GM21390 (cell line): ENCODE data around the gene OLIG1.

ENCODE experiments used
- ATAC-seq: cut with Tn5 transposase; IDR thresholded peaks from one replicate; pipeline ENCODE4 v1.9.1; 2021; ENCODE audit not compliant: unreplicated experiment

Gene OLIG1

DNA sequence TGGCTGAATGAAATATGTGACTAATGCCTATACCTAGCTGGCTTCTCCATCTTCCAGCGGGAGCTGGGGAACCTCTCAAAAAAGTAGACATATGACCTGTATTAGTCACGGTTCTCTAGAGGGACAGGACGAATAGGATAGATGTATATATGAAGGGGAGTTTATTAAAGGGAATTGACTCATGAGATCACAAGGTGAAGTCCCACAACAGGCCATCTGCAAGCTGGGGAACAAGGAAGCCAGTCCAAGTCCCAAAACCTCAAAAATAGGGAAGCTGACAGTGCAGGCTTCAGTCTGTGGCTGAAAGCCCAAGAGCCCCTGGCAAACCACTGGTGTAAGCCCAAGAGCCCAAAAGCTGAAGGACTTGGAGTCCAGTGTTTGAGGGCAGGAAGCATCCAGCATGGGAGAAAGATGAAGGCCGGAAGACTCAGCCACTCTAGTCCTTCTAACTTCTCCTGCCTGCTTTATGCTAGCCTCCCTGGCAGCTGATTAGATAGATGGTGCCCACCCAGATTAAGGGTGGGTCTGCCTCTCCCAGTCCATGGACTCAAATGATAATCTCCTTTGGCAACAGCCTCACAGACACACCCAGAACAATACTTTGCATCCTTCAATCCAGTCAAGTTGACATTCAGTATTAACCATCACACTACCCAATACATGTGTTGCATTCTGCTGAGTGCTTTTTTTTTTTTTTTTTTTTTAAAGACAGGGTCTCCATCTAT lies 19.6 kb downstream of the OLIG1 start:
- ATAC-seq = no peak

DNA sequence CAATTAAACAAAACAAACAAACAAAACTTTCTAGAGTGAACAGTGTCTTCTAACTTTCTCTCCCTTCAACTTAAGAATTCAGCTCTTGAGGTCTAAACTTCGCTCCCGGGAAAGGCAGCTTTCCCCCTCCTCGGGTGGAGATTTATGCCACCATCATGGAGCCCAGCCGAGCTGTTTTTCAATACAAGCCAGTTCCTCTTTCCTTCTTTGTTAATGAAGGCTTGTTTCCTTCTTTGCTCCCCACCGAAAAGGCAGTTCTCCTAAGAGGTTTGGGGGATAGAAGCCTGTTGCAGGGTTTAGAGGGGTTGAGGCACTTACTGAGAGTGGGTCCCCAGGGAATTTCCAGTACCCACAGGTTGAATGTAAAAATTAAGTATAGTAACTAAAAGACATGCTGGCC lies 26.5 kb downstream of the OLIG1 start:
- no peak for ATAC-seq

- ATAC-seq = no peak
These were observed 29.2 kb downstream of the OLIG1 start for GRCh38 chr21:33099131-33099530.

DNA sequence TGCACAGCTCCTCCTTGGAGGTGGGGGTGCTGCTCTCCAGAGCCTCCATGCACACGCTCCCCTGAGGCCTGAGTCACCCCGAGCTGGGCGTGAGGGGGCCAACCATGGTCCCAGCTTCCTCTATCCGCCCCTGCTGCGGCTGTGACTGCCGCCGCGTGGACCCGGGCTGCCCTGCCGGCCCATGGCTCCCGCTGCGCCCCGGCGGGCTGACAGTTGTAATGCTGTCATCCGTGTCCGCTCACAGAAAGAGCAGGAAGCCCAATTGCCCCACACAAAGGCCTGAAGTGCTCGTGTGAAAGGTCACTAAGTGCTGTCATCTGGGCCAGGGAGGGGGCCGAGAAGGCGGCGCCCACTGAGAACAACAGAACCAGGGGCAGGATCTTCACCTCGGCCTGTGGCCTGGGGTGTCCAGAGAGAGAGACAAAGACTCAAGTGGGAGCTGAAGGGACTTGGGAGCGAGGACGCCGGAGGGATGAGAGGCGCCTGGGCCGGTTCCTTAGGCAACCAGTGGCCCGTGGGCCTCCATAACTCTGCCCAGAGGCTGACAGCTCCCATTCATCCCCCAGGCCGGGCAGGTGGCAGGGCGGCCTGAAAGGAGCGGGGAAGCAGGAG lies 31.5 kb downstream of the OLIG1 start:
- no peak for ATAC-seq

DNA sequence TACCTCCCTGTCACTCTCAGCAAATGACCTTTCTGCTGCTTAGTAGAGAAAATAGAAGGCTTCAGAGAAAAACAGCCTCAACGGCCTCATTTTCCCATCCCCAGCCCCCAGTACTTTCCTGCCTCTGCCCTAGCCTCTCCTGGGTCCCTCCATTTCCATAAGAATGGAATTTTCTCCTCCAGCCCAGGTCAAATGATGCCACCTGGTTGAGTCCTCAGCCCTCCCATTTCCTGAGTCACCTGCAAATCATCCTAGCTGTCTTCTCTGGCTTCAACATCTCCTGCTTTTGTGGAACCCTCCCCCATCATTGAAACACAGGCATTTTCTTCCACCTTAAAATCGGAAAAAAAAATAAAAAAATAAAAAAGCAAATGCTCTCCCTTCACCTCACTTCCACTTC lies 35.1 kb downstream of the OLIG1 start:
- no peak for ATAC-seq

GRCh38 chr21:33108228-33108627 lies 38.3 kb downstream of the OLIG1 start:
- ATAC-seq = no peak

DNA sequence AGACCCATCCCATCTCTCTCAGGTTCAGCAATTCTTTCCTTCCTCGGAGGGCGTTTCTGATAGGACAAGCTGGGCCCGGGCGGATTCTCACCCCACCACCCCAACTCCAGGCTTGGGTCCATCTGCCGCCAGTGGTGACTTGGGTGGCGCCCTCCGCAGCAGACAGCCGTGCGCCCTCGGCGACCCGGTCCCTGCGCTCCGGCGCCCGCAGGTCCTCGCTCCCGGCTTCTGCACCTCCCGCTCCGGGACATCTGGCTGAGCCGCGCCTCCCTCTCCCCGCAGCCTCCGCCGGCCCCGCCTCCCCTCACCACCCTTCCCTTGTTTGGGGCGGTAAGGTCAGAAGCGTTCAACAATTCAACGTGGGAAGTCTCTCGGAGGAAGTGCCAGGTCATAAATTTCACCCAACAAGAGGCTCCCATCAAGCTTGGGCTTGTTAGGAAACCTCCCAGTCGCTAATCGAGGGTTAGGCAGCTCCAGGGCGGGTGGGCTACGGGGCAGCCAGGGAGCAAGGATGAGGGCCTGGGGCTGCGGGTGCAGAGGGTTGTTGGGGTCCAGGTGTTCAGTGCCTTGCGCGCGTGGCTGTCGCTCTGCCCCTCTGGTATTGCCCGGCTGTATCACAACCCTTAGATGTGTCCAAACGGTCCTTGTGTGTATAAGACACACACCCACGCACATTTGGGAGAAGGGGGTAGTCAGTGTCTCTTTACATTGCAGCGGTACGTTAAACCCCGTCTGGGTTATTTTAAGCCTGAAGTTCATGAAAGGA lies 39.8 kb downstream of the OLIG1 start:
- no peak for ATAC-seq

- ATAC-seq = no peak
These were observed 40.4 kb downstream of the OLIG1 start for GRCh38 chr21:33110340-33110715.

DNA sequence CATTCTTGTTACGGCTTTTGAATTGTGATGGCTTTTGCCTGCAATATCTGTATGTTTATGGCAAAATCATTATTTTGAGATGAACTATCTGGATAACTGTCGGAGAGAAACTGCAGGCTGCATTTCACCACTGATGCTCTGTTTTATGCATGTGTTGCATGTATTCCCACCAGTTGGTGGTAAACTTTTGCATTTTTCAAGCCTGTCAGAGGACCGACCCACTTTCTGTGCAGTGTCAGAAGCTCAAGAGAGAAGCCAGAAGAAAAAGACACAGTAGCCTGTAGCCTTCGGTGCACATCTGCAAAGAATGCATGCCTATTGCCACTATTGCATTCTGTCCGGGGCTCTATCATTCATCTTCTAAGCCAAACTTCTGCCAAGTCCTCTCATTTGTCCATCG lies 41.6 kb downstream of the OLIG1 start:
- no peak for ATAC-seq

- ATAC-seq = no peak
These were observed 42.2 kb downstream of the OLIG1 start for GRCh38 chr21:33112151-33112550.

DNA sequence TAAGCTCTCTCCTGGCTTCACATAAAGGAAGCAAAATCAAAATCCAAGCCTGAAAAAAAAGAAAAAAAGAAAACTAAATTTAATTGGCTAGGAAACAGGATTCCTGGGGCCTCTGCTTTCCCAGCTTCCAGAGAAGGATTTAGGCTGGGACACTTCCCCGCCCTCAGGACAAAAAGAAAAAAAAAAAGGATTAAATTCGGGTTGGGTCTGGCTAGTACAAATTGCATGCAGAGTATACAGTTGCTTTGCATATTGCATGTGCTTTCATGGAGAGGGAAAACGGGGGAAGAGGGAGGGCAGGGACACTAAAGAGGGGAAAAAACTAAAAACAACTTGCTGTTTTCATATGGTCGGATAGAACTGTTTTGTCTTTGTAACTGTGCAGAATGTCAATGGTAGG lies 42.7 kb downstream of the OLIG1 start:
- ATAC-seq = no peak

- no peak for ATAC-seq
These were observed 43.2 kb downstream of the OLIG1 start for GRCh38 chr21:33113131-33113530.

DNA sequence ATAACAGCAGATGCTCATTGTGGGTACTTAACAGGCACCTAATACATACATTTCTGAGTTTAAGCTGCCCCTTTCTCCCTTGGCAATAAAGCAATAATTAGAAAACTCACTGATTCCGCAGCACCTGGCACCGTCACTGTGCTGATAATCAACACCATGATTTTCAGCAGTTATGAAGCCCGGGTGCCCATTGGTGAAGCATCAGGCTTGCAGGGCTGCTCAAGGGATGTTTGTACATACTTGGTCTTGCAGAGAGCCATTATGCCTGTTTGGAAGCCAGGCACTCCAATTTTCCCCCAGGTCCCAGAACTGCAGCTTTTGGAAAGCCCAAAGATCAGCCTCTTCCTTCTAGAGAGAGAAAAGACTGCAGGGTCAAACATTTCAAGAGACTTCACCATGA lies 44.3 kb downstream of the OLIG1 start:
- ATAC-seq = no peak

DNA sequence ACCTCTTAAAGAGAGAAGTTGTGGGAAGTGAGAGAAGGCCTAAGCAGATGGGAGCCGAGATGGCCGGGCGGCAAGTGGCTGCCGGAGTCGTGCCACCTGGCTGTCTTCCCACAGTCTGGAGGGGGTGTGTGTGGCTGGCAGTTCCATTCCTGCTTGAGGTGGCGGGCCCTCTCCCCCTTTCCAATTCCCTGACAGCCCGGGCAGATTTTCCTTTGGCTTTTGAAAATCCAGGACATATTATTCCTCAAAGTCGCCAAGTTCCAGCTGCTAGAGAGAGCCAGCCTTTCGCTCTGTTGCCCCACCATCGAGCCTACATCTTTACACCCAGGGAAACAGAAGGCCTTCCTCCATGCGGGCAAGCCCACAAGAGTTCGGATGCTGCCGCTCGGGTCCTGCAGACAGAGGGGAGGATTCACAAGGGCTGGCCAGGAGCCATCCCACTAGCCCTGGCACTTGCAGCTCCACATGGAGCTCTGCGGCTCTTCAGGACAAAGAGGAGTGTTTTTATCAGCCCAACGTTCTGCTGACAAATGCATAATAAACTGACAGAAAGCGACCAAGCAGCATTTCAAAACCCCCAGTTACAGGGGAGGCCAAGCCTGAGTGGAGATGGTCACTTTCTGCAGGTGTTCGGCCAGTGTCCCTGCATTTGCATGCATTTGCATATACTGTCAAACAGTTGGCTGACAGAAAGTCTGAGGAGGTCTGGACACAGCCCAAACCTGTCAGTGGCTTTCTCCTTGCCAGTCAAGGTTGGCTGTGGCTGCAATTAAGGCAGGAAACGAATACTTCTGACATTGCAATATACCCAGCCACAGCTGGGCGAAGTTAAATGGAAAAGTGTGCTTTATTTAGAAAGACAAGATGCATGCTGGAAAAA lies 45.9 kb downstream of the OLIG1 start:
- ATAC-seq = no peak

DNA sequence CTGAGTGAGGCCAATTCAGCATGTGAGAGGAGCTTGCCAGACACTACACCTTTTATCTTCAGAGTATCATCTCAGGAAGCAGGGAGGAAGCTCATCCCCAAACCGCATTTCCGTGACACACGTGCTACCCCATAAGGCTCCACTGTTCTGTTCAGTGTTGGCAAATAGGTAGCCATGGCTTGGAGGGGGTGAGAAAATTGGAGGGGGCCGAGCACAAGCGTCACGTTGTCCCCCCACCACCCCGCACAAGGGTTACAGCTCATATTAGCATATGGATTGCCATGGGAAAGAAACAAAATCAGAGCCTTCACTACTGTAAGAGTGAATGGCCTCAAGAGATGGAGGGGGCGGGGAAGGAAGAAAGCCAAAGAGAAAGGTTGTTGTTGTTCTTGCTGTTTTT lies 46.7 kb downstream of the OLIG1 start:
- no peak for ATAC-seq

DNA sequence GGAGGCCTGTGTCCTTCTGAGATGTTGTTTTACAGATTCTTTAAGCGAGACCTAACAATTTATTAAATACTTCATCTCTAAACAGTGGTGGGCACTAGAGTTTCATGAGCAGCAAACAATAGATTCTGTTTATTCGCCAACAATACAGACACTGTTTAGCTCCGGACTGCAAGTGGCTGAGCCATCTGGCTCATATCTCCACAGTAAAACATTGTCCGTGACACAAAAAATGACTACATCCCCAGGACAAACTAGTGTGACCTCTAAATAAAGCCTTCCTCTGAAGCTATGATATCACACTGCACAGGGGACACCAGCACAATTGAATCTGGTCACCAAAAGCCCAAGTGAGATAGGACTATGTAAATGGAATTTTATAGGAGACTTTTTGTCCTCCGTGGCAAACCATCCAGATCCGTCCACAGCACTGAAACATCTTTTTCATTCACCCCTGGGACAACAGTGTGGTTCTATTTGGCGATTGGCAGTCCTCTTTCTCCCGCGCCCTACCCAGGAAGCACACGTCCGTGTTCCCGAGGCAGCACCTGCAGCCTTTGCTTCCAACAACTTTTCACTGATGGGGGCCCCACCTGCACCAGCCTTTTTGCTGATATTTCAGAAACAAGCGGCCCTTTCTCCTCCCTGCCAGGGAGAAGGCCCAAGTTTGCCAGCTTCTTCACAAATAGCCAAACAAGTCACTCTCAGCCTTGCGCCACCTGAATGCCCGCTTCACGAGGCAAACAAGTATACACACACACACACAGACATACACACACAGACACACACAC lies 47.4 kb downstream of the OLIG1 start:
- ATAC-seq = no peak
